GM21619 (cell line): ENCODE results near the gene PIEZO2.

Experiments
- ATAC-seq: cut with Tn5 transposase; IDR thresholded peaks from one replicate; pipeline ENCODE4 v1.9.1; 2021; ENCODE audit not compliant: unreplicated experiment

The PIEZO2 gene

GRCh38 chr18:10751653-10752052, 397.7 kb downstream of the PIEZO2 start:
- ATAC-seq: no peak

GRCh38 chr18:10750191-10751035, 399.0 kb downstream of the PIEZO2 start:
- ATAC-seq: no peak

DNA sequence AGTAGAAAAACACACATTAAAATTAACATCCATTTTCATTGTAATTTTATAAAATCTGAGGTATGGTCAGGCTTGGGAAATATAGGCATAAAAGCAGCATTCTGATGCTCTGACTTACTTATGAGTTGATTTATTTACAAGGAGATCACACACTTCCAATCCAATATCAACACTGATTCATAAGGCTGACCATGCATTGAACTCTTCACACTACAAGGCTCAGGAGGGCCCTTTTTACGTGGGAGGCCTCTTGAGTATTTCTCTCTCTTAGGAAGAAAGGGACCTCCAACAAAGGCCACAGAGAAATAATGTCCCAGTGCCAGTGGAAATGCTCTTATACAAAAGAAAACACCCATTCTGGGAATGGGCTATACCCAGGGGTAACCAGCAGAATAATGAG, 400.7 kb downstream of the PIEZO2 start:
- no peak for ATAC-seq

DNA sequence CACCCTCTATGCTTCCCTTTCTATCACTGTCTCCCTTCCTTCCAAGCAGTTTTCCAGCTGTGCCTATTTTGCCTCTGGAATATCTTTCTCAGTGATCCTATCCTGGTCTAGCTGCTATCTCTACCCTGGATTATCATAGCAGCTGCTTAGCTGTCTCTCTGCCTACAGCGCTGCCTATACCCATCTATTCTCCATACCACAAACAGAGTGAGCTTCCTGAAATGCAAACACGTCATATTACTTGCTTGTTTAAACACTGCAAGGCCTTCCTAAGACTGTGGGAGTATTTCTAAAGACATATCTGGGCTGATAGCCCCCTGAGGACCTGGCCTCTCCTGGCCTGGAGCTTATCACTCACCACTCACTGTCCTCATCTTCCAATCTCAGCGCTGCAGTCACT, 403.4 kb downstream of the PIEZO2 start:
- ATAC-seq: no peak

DNA sequence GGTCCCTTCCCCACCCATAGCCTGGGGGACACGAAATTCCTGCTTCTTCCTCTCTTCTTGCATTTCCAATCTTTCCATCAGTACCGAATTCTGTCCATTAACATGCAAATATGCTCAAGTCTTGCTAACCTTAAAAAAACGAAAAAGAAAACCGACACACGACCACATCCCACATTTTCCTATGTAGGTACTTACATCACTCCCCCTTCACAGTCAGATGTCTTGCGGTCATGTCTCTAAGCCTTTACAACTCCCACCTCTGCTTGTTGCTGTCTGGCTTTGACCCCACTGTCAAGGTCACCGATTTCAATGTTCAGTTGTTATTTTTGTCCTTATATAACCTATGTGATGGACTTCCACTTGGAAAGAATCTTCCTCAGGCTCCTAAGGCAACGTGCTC, 404.1 kb downstream of the PIEZO2 start:
- no peak for ATAC-seq

DNA sequence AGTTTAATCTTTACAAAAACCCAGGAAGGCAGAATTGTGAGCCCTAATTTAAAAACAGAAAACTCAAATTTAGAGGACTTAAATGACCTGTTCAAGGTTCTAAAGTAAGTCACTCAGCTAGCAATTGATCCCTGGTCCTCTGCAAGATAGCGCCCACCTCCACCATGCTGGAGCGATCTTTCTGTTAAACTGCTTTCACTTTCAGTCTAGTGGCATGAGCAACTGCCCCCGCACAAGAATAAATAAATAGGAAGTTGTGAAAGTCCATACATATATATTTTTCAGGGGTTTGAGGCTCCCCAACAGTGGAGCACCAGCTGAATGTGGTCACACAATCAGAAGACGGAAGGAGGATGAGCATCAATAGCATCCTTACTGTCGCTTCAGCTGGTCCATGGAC, 405.6 kb downstream of the PIEZO2 start:
- no peak for ATAC-seq

DNA sequence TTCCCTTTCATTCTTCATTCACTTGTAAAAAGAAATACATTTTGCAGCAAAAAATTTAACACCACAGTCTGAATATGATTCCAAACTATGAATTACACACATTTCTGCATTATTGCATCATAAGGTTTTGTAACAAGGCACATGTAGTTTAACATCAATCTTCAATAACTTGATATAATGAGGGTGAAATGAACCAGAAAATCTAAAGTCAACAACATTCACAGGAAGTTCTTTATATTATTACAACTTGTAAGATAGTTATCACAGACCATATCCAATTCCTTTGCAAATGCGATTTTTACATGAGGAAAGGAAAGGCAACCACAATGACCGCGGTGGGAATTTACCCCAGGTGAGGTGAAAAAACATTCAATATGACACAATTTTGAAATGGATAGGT, 410.2 kb downstream of the PIEZO2 start:
- no peak for ATAC-seq

- no peak for ATAC-seq
These were observed 412.4 kb downstream of the PIEZO2 start for GRCh38 chr18:10736984-10737383.

- ATAC-seq: no peak
These were observed 416.4 kb downstream of the PIEZO2 start for GRCh38 chr18:10732990-10733389.

DNA sequence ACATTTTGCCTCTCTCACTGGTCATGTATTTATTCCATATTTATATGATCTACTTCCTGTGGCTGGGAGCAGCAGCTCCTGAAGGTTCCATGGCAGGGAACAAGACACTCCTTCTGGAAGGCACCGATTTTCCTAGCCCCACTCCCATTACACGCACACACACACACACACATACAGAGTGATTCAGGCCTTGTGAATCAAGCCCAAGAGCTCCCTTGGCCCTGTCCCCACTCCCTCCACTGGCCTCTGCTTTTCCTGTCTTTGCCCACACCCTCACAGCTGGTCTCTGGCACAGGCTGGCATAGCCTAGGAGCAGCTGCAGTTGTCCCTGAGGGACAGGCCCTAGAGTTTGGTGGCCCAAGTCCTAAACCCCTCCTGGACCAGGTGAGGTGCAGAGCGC, 421.9 kb downstream of the PIEZO2 start:
- no peak for ATAC-seq

- no peak for ATAC-seq
These were observed 422.9 kb downstream of the PIEZO2 start for GRCh38 chr18:10726198-10727068.

GRCh38 chr18:10724666-10725065, 424.7 kb downstream of the PIEZO2 start:
- ATAC-seq: no peak

DNA sequence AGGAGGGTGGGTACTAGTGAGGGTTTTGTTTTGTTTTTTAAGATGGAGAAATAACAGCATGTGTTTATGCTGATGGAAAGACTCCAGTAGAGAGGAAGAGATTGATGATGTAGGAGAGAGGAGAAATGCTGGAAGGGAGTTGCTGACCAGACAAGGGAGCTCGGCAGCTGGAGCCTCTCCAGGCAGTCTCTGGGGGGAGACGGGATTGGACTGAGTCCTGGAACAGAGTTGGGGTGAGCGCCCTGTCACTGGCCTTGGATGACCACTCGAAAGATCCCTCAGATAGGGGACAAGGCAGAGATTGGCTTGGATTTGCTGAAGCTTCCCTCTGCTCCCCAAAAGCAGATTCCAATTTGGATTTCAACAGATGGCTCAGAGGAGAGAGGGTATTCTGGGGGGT, 425.9 kb downstream of the PIEZO2 start:
- ATAC-seq: no peak

GRCh38 chr18:10718809-10719208, 430.6 kb downstream of the PIEZO2 start:
- ATAC-seq: no peak

GRCh38 chr18:10715791-10716190, 433.6 kb downstream of the PIEZO2 start:
- ATAC-seq: no peak

DNA sequence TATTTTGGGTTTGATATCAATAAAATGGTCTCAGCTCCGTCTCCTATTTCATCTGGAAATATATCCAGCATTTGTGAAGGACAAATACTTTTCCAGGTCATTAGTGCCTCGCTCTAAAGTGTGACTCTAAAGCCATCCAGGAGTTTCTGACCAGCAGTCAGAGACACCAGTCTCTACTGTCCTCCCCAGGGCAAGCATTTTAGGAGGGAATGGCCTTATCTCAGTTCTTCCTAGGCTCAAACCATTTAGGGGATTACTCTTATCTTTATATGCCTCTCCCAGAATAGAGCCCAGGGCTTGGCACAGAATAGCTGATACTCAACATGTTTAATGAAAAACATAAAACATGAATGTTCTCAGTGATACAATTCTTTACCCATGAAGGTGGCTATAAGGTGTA, 436.0 kb downstream of the PIEZO2 start:
- ATAC-seq: no peak

- no peak for ATAC-seq
These were observed 442.1 kb downstream of the PIEZO2 start for GRCh38 chr18:10707294-10707693.

GRCh38 chr18:10705786-10706185, 443.6 kb downstream of the PIEZO2 start:
- ATAC-seq: no peak

GRCh38 chr18:10705291-10705690, 444.1 kb downstream of the PIEZO2 start:
- no peak for ATAC-seq

DNA sequence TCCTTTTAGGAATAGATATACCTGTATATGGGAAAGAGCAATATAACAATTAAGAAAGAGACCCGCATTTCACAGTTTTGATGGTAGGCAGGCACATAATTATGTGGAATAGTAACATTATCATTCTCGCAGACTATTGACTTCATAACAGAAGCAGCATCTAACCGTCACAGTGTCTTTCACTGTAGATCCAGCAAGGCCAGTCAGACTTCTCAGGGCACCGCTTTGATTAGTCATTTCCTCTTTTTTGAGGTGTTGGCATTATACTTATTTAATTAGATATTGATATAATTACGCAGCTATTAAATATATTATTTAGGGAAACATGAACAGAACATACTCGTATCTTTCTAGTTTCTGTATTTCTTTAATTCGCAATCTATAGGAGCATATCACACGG, 447.2 kb downstream of the PIEZO2 start:
- no peak for ATAC-seq

GRCh38 chr18:10690366-10690765, 459.0 kb downstream of the PIEZO2 start:
- ATAC-seq: no peak

DNA sequence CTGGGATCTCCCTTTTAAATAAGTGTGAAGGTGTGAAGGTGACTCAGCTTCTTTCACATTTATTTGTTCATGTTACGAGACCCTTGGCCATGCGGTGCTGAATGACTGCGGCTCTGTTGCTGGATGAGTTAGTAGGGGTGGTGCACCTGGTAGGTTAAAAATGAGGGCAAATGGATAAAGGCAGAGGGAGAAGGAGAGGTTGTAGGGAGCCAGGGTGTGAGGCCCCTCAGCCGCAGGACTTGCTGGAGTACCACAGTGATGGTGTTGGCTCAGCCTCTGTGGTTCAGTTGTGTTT, 459.4 kb downstream of the PIEZO2 start:
- no peak for ATAC-seq
